Parathyroid adenoma (tissue), 2 donors: ENCODE data around the gene C9orf153.

Source experiments
- H2AFZ ChIP-seq: fragments of 300-600 bp; sonication (generic); one replicate; pipeline ENCODE4 v1.7.0; 2017; ENCODE audit warnings: antibody characterized with exemption, mild to moderate bottlenecking
- H3K27ac ChIP-seq: fragments of 300-600 bp; sonication (generic); one replicate; pipeline ENCODE4 v1.7.0; 2017
- H3K27me3 ChIP-seq: fragments of 300-600 bp; sonication (generic); one replicate; pipeline ENCODE4 v1.7.0; 2017; ENCODE audit warnings: low read length; ENCODE audit not compliant: control insufficient read depth, insufficient read depth
- H3K36me3 ChIP-seq: fragments of 300-600 bp; sonication (generic); one replicate; pipeline ENCODE4 v1.7.0; 2017; ENCODE audit warnings: low read length; ENCODE audit not compliant: control insufficient read depth, insufficient read depth
- H3K4me1 ChIP-seq: fragments of 300-600 bp; sonication (generic); one replicate; pipeline ENCODE4 v1.7.0; 2017; ENCODE audit warnings: control low read depth
- H3K4me2 ChIP-seq: fragments of 300-600 bp; sonication (generic); one replicate; pipeline ENCODE4 v1.7.0; 2017; ENCODE audit warnings: low read length
- H3K4me3 ChIP-seq: fragments of 300-600 bp; sonication (generic); one replicate; pipeline ENCODE4 v1.7.0; 2017; ENCODE audit warnings: low read depth, low read length
- H3K79me2 ChIP-seq: fragments of 300-600 bp; sonication (generic); one replicate; pipeline ENCODE4 v1.7.0; 2017; ENCODE audit warnings: control low read depth
- H3K9ac ChIP-seq: fragments of 300-600 bp; sonication (generic); one replicate; pipeline ENCODE4 v1.7.0; 2017; ENCODE audit warnings: mild to moderate bottlenecking
- H3K9me3 ChIP-seq: fragments of 300-600 bp; sonication (generic); one replicate; pipeline ENCODE4 v1.7.0; 2017; ENCODE audit warnings: low read length; ENCODE audit not compliant: control insufficient read depth
- TF ChIP-seq, protein P1 (sequence below): fragments of 300-600 bp; sonication (generic); IDR thresholded peaks from one replicate; pipeline ENCODE4 v1.7.0; 2017; ENCODE audit warnings: antibody characterized with exemption, mild to moderate bottlenecking
- donor health status: primary hyperparathyroidism.

The C9orf153 gene

GRCh38 chr9:86186696-86187095, 72.8 kb downstream of the C9orf153 start:
- H3K79me2 ChIP-seq, result no peaks in the 10 kb centered on the region
- H3K36me3 ChIP-seq, result no peaks in the 10 kb centered on the region
- H3K9ac ChIP-seq, result no peak overlapping the region
- H3K27me3 ChIP-seq, result no peaks in the 10 kb centered on the region
- no peak overlapping the region for H2AFZ ChIP-seq
- H3K4me3 ChIP-seq, result no peak overlapping the region
- H3K9me3 ChIP-seq, result no peaks in the 10 kb centered on the region
- H3K27ac ChIP-seq, result no peak overlapping the region
- H3K4me1 ChIP-seq, result no peaks in the 10 kb centered on the region
- no peak overlapping the region for H3K4me2 ChIP-seq
- TF ChIP-seq, protein P1, sequence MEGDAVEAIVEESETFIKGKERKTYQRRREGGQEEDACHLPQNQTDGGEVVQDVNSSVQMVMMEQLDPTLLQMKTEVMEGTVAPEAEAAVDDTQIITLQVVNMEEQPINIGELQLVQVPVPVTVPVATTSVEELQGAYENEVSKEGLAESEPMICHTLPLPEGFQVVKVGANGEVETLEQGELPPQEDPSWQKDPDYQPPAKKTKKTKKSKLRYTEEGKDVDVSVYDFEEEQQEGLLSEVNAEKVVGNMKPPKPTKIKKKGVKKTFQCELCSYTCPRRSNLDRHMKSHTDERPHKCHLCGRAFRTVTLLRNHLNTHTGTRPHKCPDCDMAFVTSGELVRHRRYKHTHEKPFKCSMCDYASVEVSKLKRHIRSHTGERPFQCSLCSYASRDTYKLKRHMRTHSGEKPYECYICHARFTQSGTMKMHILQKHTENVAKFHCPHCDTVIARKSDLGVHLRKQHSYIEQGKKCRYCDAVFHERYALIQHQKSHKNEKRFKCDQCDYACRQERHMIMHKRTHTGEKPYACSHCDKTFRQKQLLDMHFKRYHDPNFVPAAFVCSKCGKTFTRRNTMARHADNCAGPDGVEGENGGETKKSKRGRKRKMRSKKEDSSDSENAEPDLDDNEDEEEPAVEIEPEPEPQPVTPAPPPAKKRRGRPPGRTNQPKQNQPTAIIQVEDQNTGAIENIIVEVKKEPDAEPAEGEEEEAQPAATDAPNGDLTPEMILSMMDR, result no peak

GRCh38 chr9:86185872-86186271, 73.6 kb downstream of the C9orf153 start:
- Histone ChIP-seq H3K27ac (no peak overlapping the region), H3K4me2 (no peak overlapping the region), H3K4me1 (no peaks in the 10 kb centered on the region), H3K27me3 (no peaks in the 10 kb centered on the region), H3K79me2 (no peaks in the 10 kb centered on the region), H3K36me3 (no peaks in the 10 kb centered on the region), H3K9ac (no peak overlapping the region), H3K9me3 (no peaks in the 10 kb centered on the region), H2AFZ (no peak overlapping the region), H3K4me3 (no peak overlapping the region)
- TF ChIP-seq, protein P1, result no peak

DNA sequence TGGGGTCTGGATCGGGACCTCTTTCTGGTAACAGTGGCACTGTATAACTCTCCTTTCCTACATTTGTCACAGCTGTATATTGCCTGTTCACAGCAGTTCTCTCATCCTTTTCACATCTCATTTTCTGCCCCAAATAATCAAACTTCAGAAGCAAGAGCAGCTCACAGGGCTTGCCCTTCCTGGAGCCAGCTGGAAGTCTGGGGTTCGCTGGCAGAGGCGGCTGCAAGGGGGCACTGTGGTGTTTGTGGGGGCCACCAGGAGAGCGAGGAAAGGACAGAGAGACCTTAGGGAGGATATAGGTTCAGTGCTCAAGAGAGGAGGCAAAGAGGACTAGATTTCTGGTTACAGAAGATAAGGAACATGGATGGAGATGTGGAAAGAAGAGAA, 75.3 kb downstream of the C9orf153 start:
- H3K9me3 ChIP-seq, result no peaks in the 10 kb centered on the region
- no peaks in the 10 kb centered on the region for H3K27me3 ChIP-seq
- H3K36me3 ChIP-seq, result no peaks in the 10 kb centered on the region
- H3K9ac ChIP-seq, result no peak overlapping the region
- TF ChIP-seq, protein P1, result no peak
- no peak overlapping the region for H3K4me2 ChIP-seq
- H2AFZ ChIP-seq, result no peak overlapping the region
- H3K4me3 ChIP-seq, result no peak overlapping the region
- no peak overlapping the region for H3K27ac ChIP-seq
- no peaks in the 10 kb centered on the region for H3K79me2 ChIP-seq
- no peaks in the 10 kb centered on the region for H3K4me1 ChIP-seq

DNA sequence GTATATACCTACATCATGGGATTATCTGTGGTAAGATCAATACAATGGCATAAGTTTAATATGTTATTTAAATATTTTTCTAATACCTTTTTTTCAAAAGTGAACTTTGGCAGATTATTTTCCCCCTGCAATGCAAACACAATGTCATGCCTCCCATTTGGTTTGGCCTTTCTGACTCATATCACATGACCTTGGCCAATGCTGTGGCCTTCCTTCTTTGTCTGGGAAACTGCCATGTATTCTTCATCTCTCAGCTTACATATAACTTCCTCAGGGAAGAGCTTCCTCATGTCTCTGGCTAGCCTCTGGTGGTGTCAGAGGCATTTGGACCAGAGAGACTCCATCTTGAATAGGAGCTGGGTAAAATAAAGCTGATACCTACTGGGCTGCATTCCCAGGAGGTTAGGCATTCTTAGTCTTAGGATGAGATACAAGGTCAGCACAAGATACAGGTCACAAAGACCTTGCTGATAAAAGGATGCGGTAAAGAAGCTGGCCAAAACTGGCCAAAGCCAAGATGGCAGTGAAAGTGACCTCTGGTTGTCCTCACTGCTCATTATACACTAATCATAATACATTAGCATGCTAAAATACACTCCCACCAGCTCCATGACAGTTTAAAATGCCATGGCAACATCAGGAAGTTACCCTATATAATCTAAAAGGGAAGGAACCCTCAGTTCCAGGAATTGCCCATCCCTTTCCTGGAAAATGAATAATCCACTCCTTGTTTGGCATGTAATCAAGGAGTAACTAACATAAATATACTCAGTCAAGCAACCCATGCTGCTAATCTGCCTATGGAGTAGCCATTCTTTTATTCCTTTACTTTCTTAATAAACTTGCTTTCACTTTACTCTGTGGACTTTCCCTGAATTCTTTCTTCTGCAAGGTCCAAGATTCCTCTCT, 76.0 kb downstream of the C9orf153 start:
- H3K27me3 ChIP-seq, result no peaks in the 10 kb centered on the region
- no peaks in the 10 kb centered on the region for H3K4me1 ChIP-seq
- H3K9me3 ChIP-seq, result no peaks in the 10 kb centered on the region
- H3K4me3 ChIP-seq, result no peak overlapping the region
- no peak overlapping the region for H3K9ac ChIP-seq
- H3K79me2 ChIP-seq, result no peaks in the 10 kb centered on the region
- H3K36me3 ChIP-seq, result no peaks in the 10 kb centered on the region
- no peak overlapping the region for H3K4me2 ChIP-seq
- TF ChIP-seq, protein P1, result no peak
- no peak overlapping the region for H2AFZ ChIP-seq
- H3K27ac ChIP-seq, result no peak overlapping the region
